Measurements from ENCODE around the gene GPR149.

Gene GPR149

DNA sequence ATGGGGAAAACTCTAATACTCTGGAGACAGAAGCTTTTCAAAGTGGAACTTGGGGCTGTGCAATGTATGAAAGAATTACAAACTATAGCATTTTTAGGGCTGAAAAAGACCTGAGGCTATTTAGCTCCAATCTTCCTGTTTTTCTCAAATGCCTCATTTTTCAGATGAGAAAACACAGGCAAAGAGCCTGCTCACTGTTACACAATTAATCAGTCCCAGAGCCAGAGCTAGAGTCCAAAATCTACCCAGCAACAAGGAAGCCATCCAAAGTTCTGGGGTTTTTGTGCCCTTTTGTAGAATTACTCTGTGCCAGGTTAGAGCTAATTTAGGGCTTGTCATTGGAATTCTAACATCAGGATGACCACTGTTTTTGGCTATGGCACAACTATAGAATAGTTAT, 45.5 kb downstream of the GPR149 start:
- no peak overlapping the region for H3K27ac ChIP-seq
- DNase-seq (ENCODE audit: low spot score), result no peak
- ChIA-PET CTCF (interaction anchor here (0.6 kb wide), 1 partner anchor 1142 kb away, joined by 4 read pairs; no protein-coding TSS in a partner anchor), POLR2A (ENCODE audit: low non-redundant PET) (no interaction called here)
- TF ChIP-seq, protein P1, sequence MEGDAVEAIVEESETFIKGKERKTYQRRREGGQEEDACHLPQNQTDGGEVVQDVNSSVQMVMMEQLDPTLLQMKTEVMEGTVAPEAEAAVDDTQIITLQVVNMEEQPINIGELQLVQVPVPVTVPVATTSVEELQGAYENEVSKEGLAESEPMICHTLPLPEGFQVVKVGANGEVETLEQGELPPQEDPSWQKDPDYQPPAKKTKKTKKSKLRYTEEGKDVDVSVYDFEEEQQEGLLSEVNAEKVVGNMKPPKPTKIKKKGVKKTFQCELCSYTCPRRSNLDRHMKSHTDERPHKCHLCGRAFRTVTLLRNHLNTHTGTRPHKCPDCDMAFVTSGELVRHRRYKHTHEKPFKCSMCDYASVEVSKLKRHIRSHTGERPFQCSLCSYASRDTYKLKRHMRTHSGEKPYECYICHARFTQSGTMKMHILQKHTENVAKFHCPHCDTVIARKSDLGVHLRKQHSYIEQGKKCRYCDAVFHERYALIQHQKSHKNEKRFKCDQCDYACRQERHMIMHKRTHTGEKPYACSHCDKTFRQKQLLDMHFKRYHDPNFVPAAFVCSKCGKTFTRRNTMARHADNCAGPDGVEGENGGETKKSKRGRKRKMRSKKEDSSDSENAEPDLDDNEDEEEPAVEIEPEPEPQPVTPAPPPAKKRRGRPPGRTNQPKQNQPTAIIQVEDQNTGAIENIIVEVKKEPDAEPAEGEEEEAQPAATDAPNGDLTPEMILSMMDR (conservative IDR thresholded peaks at IDR 0.05; ENCODE audit: low read depth), result no peak

DNA sequence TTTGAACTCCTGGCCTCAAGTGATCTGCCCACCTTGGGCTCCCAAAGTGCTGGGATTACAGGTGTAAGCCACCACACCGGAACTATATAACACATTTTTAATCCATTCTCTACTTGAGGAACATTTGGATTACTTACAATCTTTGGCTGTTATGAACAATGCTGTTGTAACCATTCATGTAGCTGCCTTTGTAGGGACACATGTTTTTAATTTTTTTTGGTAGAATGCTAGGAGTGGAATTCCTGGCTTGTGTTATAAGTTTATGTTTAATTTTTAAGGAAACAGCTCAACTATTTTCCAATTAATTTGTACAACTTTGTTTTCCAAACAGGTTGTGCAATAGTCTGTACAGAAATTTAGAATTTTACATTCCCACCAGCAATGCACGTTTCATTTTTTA, 51.7 kb downstream of the GPR149 start:
- TF ChIP-seq, protein P1 (conservative IDR thresholded peaks at IDR 0.05; ENCODE audit: low read depth), result no peak
- no peak for DNase-seq (ENCODE audit: low spot score)
- CTCF ChIA-PET, result no interaction called here
- no peak overlapping the region for H3K27ac ChIP-seq
- POLR2A ChIA-PET (ENCODE audit: low non-redundant PET), result no interaction called here

DNA sequence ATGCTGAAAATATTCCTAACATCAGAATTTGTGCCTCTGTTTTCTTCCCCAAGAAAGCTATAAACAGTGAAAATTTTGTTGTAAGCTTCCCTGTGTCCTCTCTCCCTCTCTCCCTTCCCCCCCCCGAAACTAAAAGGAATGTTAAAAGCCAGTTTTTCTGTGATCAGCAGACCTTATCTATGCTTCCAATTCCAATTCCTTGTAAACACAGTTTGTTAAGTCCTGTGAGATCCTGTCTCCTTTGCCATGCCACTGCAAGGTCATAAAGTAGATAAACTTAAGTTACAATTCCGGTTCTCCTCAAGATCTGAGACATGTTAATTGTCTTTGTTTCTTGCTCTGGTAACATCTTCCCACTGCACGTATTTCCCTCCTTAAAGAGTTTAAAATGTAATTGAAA, 62.8 kb downstream of the GPR149 start:
- ChIA-PET CTCF (no interaction called here), POLR2A (ENCODE audit: low non-redundant PET) (no interaction called here)
- DNase-seq (ENCODE audit: low spot score), result no peak
- H3K27ac ChIP-seq, result no peak overlapping the region
- TF ChIP-seq, protein P1 (conservative IDR thresholded peaks at IDR 0.05; ENCODE audit: low read depth), result no peak

DNA sequence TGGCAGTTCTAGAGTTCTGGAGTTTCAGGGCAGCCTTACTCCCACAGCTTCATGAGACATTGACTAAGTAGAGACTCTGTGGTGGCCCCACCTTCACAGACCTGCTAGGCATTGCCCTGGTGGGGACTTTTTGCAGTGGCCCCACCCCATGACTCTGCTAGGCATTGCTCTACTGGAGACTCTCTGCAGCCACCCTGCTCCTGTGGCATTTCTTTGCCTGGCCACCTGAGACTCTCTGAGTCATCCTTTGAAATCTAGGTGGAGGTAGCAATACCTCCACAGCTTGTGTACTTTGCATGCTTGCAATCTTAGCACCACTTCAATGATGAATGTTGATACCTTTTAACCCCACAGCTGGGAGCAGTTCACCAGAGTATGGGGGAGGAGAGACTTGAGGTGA, 65.1 kb downstream of the GPR149 start:
- ChIA-PET CTCF (no interaction called here), POLR2A (ENCODE audit: low non-redundant PET) (no interaction called here)

DNA sequence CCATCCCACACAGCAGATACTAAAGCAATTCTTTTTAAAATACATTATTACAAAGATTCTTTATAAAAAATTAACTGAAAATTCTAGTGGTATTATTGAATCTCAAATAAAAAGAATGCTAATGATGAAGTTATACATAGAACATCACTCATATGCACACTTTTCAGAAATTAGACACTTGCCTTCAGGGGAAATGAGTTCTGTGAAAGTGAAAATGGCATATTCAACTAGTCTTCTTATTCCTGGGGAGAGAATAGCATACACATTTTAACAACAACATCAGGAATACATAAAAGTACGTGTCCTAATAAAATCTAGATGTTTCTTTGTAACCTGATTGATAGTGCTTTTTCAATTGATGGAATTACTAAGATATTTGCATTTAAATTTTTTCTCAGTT, 68.9 kb downstream of the GPR149 start:
- ChIA-PET CTCF (no interaction called here), POLR2A (ENCODE audit: low non-redundant PET) (no interaction called here)
- no peak for DNase-seq (ENCODE audit: low spot score)
- H3K27ac ChIP-seq, result no peak overlapping the region
- TF ChIP-seq, protein P1 (conservative IDR thresholded peaks at IDR 0.05; ENCODE audit: low read depth), result no peak

More for the DNA sequence above, 65.1 kb downstream of the GPR149 start:
- no peak for DNase-seq (ENCODE audit: low spot score)
- H3K27ac ChIP-seq, result no peak overlapping the region
- TF ChIP-seq, protein P1 (conservative IDR thresholded peaks at IDR 0.05; ENCODE audit: low read depth), result no peak

DNA sequence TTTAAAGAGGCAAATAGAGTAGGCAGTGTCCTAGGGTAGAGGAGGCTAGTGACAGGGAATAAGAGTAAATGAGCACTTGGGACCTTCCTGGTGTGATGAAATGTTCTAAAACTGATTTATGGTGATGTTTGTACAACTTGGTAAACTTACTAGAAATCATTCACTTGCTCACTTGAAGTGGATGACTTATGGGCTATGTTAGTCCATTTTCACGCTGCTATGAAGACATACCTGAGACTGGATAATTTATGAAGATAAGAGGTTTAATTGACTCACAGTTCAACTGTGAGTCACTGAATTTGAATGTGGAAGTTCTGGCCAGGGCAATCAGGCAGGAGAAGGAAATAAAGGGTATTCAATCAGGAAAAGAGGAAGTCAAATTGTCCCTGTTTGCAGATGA, 74.0 kb downstream of the GPR149 start:
- TF ChIP-seq, protein P1 (conservative IDR thresholded peaks at IDR 0.05; ENCODE audit: low read depth), result no peak
- POLR2A ChIA-PET (ENCODE audit: low non-redundant PET), result no interaction called here
- H3K27ac ChIP-seq, result no peak overlapping the region
- DNase-seq (ENCODE audit: low spot score), result peak; percentile 10
- CTCF ChIA-PET, result no interaction called here

DNA sequence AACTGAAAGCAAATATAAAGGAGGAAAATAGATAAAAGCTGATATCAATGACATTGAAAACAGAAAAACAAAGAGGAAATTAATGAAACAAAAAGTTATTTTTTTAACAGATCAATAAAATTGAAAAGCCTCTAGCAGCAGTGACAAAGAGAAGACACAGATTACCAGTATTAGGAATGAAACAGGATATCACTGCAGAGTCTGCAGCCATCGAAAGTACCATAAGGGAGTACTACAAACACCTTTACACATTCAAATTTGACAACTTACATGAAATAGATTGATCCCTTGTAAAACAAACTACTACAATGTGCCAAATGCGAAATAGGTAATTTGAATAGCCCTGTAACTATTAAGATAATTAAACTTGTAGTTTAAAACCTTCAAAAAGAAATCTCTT, 80.8 kb downstream of the GPR149 start:
- CTCF ChIA-PET, result no interaction called here
- H3K27ac ChIP-seq, result no peak overlapping the region
- POLR2A ChIA-PET (ENCODE audit: low non-redundant PET), result no interaction called here
- TF ChIP-seq, protein P1 (conservative IDR thresholded peaks at IDR 0.05; ENCODE audit: low read depth), result no peak
- no peak for DNase-seq (ENCODE audit: low spot score)
